K562 (cell line): Measurements from ENCODE around the gene CAMSAP3. TPM values are rescaled to one million over a fixed set of nuclear protein-coding genes. Genes with fewer than 3 reads are reported as not detected.

ENCODE experiments used
- BRCA1 ChIP-seq, 2 experiments: fragments of 450-650 bp in 1 of 2; sonication (generic) in 1 of 2; formaldehyde crosslinking in 1 of 2; IDR thresholded peaks; 2 replicates each; pipeline versions ENCODE4 v1.5.0 to v1.6.1; 2017 to 2020; ENCODE audit warnings: mild to moderate bottlenecking in 1 of 2, missing genetic modification reagents in 1 of 2
- CHD1 ChIP-seq: fragments of 200-600 bp; sonication (generic); IDR thresholded peaks from one replicate; pipeline ENCODE4 v1.6.1; 2012; ENCODE audit warnings: mild to moderate bottlenecking, moderate library complexity, low read length, inconsistent platforms
- CLOCK ChIP-seq: fragments of 250-450 bp; sonication (Bioruptor Pico); IDR thresholded peaks from 2 replicates; pipeline ENCODE4 v1.4.0; 2020; ENCODE audit warnings: mild to moderate bottlenecking, moderate library complexity, borderline replicate concordance
- GATAD2A ChIP-seq: fragments of 450-650 bp; IDR thresholded peaks from 2 replicates; pipeline ENCODE4 v1.6.1; 2017
- HES1 ChIP-seq: fragments of 450-650 bp; IDR thresholded peaks from 2 replicates; pipeline ENCODE4 v1.6.1; 2016; ENCODE audit warnings: low read depth, mild to moderate bottlenecking, moderate library complexity
- HMBOX1 ChIP-seq: sonication (generic); IDR thresholded peaks from 2 replicates; pipeline ENCODE4 v1.6.1; 2016
- HMG20B ChIP-seq: fragments of 250-450 bp; sonication (Bioruptor Pico); IDR thresholded peaks from 2 replicates; pipeline ENCODE4 v1.5.0; 2021; ENCODE audit warnings: mild to moderate bottlenecking
- KLF1 ChIP-seq: fragments of 450-650 bp; IDR thresholded peaks from 2 replicates; pipeline ENCODE4 v1.6.1; 2016; ENCODE audit warnings: missing genetic modification characterization, missing compliant biosample characterization
- MTA1 ChIP-seq: fragments of 450-650 bp; IDR thresholded peaks from 2 replicates; pipeline ENCODE4 v1.6.1; 2017; ENCODE audit warnings: borderline replicate concordance
- MYBL2 ChIP-seq, 2 experiments: fragments of 450-650 bp in 1 of 2; sonication (generic) in 1 of 2; formaldehyde crosslinking in 1 of 2; IDR thresholded peaks; 2 replicates each; pipeline versions ENCODE4 v1.6.1 to v1.8.1; 2017 to 2022; ENCODE audit warnings: borderline replicate concordance in 1 of 2, inconsistent platforms in 1 of 2, low read depth in 1 of 2, mild to moderate bottlenecking in 1 of 2, missing genetic modification reagents in 1 of 2, moderate library complexity in 1 of 2
- NR3C1 ChIP-seq: sonication (generic); formaldehyde crosslinking; IDR thresholded peaks from 2 replicates; pipeline ENCODE4 v1.8.1; 2022; ENCODE audit warnings: missing genetic modification reagents
- RAD21 ChIP-seq, 2 experiments: fragments of 250-450 bp in 1 of 2; fragments of 450-650 bp in 1 of 2; sonication (Bioruptor Pico) in 1 of 2; formaldehyde crosslinking in 1 of 2; IDR thresholded peaks in 1 of 2; conservative IDR thresholded peaks in 1 of 2; 2 replicates each; pipeline versions ENCODE4 v1.4.0 to v1.8.0; 2020 to 2022; ENCODE audit warnings: mild to moderate bottlenecking in 2 of 2, moderate library complexity in 1 of 2
- SFPQ ChIP-seq: fragments of 200-400 bp; formaldehyde crosslinking; IDR thresholded peaks from 2 replicates; pipeline ENCODE4 v1.6.1; 2017; ENCODE audit warnings: mild to moderate bottlenecking, low read depth, low read length, moderate library complexity
- TBL1XR1 ChIP-seq, 2 experiments: IDR thresholded peaks; 2 replicates each; pipeline ENCODE4 v1.6.1; 2012; ENCODE audit warnings: improper control_type of control experiment in 2 of 2, low read length in 2 of 2, mild to moderate bottlenecking in 1 of 2
- TSC22D4 ChIP-seq: fragments of 450-650 bp; IDR thresholded peaks from 2 replicates; pipeline ENCODE4 v1.6.1; 2016; ENCODE audit warnings: missing genetic modification characterization, missing biosample characterization, control low read depth
- ZBTB49 ChIP-seq: sonication (generic); formaldehyde crosslinking; IDR thresholded peaks from 2 replicates; pipeline ENCODE4 v1.8.0; 2022; ENCODE audit warnings: missing genetic modification reagents, mild to moderate bottlenecking, borderline replicate concordance
- ZFP30 ChIP-seq: fragments of 250-450 bp; sonication (Bioruptor Pico); IDR thresholded peaks from 2 replicates; pipeline ENCODE4 v1.8.0; 2022; ENCODE audit warnings: moderate library complexity, mild to moderate bottlenecking, inconsistent platforms, borderline replicate concordance
- ZNF143 ChIP-seq: sonication (generic); formaldehyde crosslinking; IDR thresholded peaks from 2 replicates; pipeline ENCODE4 v1.9.0; 2022; ENCODE audit warnings: mild to moderate bottlenecking, missing genetic modification reagents
- polyA plus RNA-seq, 8 experiments: library from polyadenylated mRNA; depleted of rRNA in 4 of 8; stranded (reverse) in 5 of 8; unstranded in 3 of 8; fragments of >200 nt; fragmentation: Nextera tagmentation in 2 of 8; fragmentation: Illumina TruSeq in 1 of 8; extraction: Ambion mirVana in 2 of 8; extraction: Trizol in 1 of 8; gene quantifications; 2 replicates each; pipeline versions ENCODE4 v1.2.1 to v1.2.3, GENCODE V29; 2011 to 2014; ENCODE audit warnings: inconsistent platforms in 1 of 8, missing spikeins in 1 of 8
- total RNA-seq, 7 experiments: library from RNA; depleted of rRNA in 6 of 7; stranded (reverse); fragments of >200 nt in 6 of 7; fragmentation: Illumina TruSeq in 2 of 7; extraction: Trizol in 2 of 7; gene quantifications; 2 replicates each; pipeline versions ENCODE4 v1.2.1 to v1.2.3, GENCODE V29; 2011 to 2021; ENCODE audit warnings: low replicate concordance in 1 of 7

Gene CAMSAP3
- total and polyA plus RNA-seq, 9 of the 15 experiments (the other 6 are each of a cell fraction or from before 2014, with no cell fraction given), result 0.01 to 0.89 (median 0.22) TPM; not detected in 1

GRCh38 chr19:7652061-7652641 lies 56.5 kb downstream of the CAMSAP3 start (continued):
- no peak for TF ChIP-seq MYBL2 (IDR thresholded peaks at IDR 0.05; ENCODE audit: low read depth)
- TF ChIP-seq MYBL2 (CRISPR knock-in tag; IDR thresholded peaks at IDR 0.05; ENCODE audit: borderline replicate concordance), result no peak
- no peak for TF ChIP-seq ZNF143
- TF ChIP-seq CHD1, result no peak
- TF ChIP-seq CLOCK (CRISPR knock-in tag), result no peak
- peak in 1 of 2 experiments; percentile 84; a peak in 1 of 4 replicates for TF ChIP-seq TBL1XR1 (IDR thresholded peaks at IDR 0.05; ENCODE audit: low read length in 2 of 2)
- peak; percentile 16; the same call in 1 of the 2 replicates for TF ChIP-seq MTA1
- TF ChIP-seq GATAD2A, result no peak
- no peak for TF ChIP-seq NR3C1 (CRISPR knock-in tag)
- no peak for TF ChIP-seq KLF1 (tag)
- no peak for TF ChIP-seq HES1
- no peak for TF ChIP-seq BRCA1 (IDR thresholded peaks at IDR 0.05)
- no peak for TF ChIP-seq BRCA1 (CRISPR knock-in tag; IDR thresholded peaks at IDR 0.05)
- TF ChIP-seq RAD21 (CRISPR knock-in tag; conservative IDR thresholded peaks at IDR 0.05 in 1 of 2, IDR thresholded peaks at IDR 0.05 in 1 of 2), result peak; percentile 71 to 79
- TF ChIP-seq TSC22D4 (tag), result no peak
- no peak for TF ChIP-seq HMG20B (CRISPR knock-in tag)
- TF ChIP-seq HMBOX1, result no peak
- no peak for TF ChIP-seq ZFP30 (CRISPR knock-in tag)
- no peak for TF ChIP-seq SFPQ
- no peak for TF ChIP-seq ZBTB49 (CRISPR knock-in tag)
